HEK293 (cell line): ENCODE results near the gene TUT1.

Experiments
- BCL11A ChIP-seq: fragments of 450-650 bp; formaldehyde crosslinking; IDR thresholded peaks from 2 replicates; pipeline ENCODE4 v1.5.1; 2016; ENCODE audit warnings: low read depth, missing biosample characterization, missing genetic modification characterization
- GFI1B ChIP-seq: fragments of 450-650 bp; formaldehyde crosslinking; IDR thresholded peaks from 2 replicates; pipeline ENCODE4 v1.5.1; 2016; ENCODE audit warnings: missing biosample characterization, missing genetic modification characterization
- HOXC10 ChIP-seq: sonication (generic); formaldehyde crosslinking; IDR thresholded peaks from 2 replicates; pipeline ENCODE4 v1.8.1; 2023; ENCODE audit warnings: mild to moderate bottlenecking, missing genetic modification reagents
- KLF1 ChIP-seq: fragments of 450-650 bp; formaldehyde crosslinking; IDR thresholded peaks from 2 replicates; pipeline ENCODE4 v1.5.1; 2016; ENCODE audit warnings: missing biosample characterization, missing genetic modification characterization
- KLF7 ChIP-seq: fragments of 450-650 bp; formaldehyde crosslinking; IDR thresholded peaks from 2 replicates; pipeline ENCODE4 v1.5.1; 2016; ENCODE audit warnings: missing biosample characterization, missing genetic modification characterization, borderline replicate concordance
- REPIN1 ChIP-seq: fragments of 450-650 bp; formaldehyde crosslinking; IDR thresholded peaks from 2 replicates; pipeline ENCODE4 v1.5.1; 2017; ENCODE audit warnings: missing biosample characterization, missing genetic modification characterization, low read depth
- SCRT2 ChIP-seq: fragments of 450-650 bp; formaldehyde crosslinking; IDR thresholded peaks from 2 replicates; pipeline ENCODE4 v1.5.1; 2016; ENCODE audit warnings: missing biosample characterization, missing genetic modification characterization
- SP3 ChIP-seq: fragments of 450-650 bp; formaldehyde crosslinking; IDR thresholded peaks from 2 replicates; pipeline ENCODE4 v1.5.1; 2016; ENCODE audit warnings: missing biosample characterization, missing genetic modification characterization
- TCF7L2 ChIP-seq: IDR thresholded peaks from 2 replicates; pipeline ENCODE4 v1.6.1; 2011; ENCODE audit warnings: low read depth, mild to moderate bottlenecking, inconsistent platforms, low read length, moderate library complexity, borderline replicate concordance
- YY1 ChIP-seq: fragments of 450-650 bp; formaldehyde crosslinking; IDR thresholded peaks from 2 replicates; pipeline ENCODE4 v1.5.1; 2018; ENCODE audit warnings: missing biosample characterization, missing genetic modification characterization
- YY2 ChIP-seq: fragments of 450-650 bp; formaldehyde crosslinking; IDR thresholded peaks from 2 replicates; pipeline ENCODE4 v1.5.1; 2016; ENCODE audit warnings: missing biosample characterization, missing genetic modification characterization
- ZBTB1 ChIP-seq: fragments of 450-650 bp; formaldehyde crosslinking; IDR thresholded peaks from 2 replicates; pipeline ENCODE4 v1.5.1; 2016; ENCODE audit warnings: missing biosample characterization, missing genetic modification characterization
- ZBTB17 ChIP-seq: fragments of 450-650 bp; formaldehyde crosslinking; IDR thresholded peaks from 2 replicates; pipeline ENCODE4 v1.5.1; 2016; ENCODE audit warnings: missing biosample characterization, missing genetic modification characterization
- ZBTB48 ChIP-seq: fragments of 450-650 bp; formaldehyde crosslinking; IDR thresholded peaks from 2 replicates; pipeline ENCODE4 v1.5.1; 2016; ENCODE audit warnings: missing biosample characterization, missing genetic modification characterization
- ZBTB8A ChIP-seq: fragments of 450-650 bp; formaldehyde crosslinking; IDR thresholded peaks from 2 replicates; pipeline ENCODE4 v1.5.1; 2016; ENCODE audit warnings: missing biosample characterization, missing genetic modification characterization
- ZNF157 ChIP-seq: fragments of 450-650 bp; formaldehyde crosslinking; IDR thresholded peaks from 2 replicates; pipeline ENCODE4 v1.5.1; 2016; ENCODE audit warnings: missing biosample characterization, missing genetic modification characterization
- ZNF184 ChIP-seq: fragments of 450-650 bp; IDR thresholded peaks from 2 replicates; pipeline ENCODE4 v1.5.1; 2018; ENCODE audit warnings: missing biosample characterization, mild to moderate bottlenecking, missing genetic modification characterization
- ZNF223 ChIP-seq: fragments of 450-650 bp; formaldehyde crosslinking; IDR thresholded peaks from 2 replicates; pipeline ENCODE4 v1.5.1; 2016; ENCODE audit warnings: missing biosample characterization, missing genetic modification characterization
- ZNF24 ChIP-seq: fragments of 450-650 bp; formaldehyde crosslinking; IDR thresholded peaks from 2 replicates; pipeline ENCODE4 v1.5.1; 2016; ENCODE audit warnings: missing biosample characterization, missing genetic modification characterization
- ZNF302 ChIP-seq: fragments of 450-650 bp; formaldehyde crosslinking; IDR thresholded peaks from 2 replicates; pipeline ENCODE4 v1.5.1; 2016; ENCODE audit warnings: missing biosample characterization, missing genetic modification characterization, low read depth
- ZNF510 ChIP-seq: fragments of 450-650 bp; formaldehyde crosslinking; IDR thresholded peaks from 2 replicates; pipeline ENCODE4 v1.5.1; 2018; ENCODE audit warnings: mild to moderate bottlenecking, missing genetic modification characterization, missing biosample characterization; ENCODE audit not compliant: insufficient replicate concordance
- ZNF555 ChIP-seq: fragments of 450-650 bp; formaldehyde crosslinking; conservative IDR thresholded peaks from 2 replicates; pipeline ENCODE4 v1.5.1; 2017; ENCODE audit warnings: missing biosample characterization, mild to moderate bottlenecking, missing genetic modification characterization, inconsistent platforms
- ZNF558 ChIP-seq: fragments of 450-650 bp; formaldehyde crosslinking; IDR thresholded peaks from 2 replicates; pipeline ENCODE4 v1.5.1; 2016; ENCODE audit warnings: missing biosample characterization, missing genetic modification characterization
- ZNF792 ChIP-seq: fragments of 450-650 bp; formaldehyde crosslinking; IDR thresholded peaks from 2 replicates; pipeline ENCODE4 v1.5.1; 2016; ENCODE audit warnings: missing biosample characterization, missing genetic modification characterization
- ZNF830 ChIP-seq: fragments of 450-650 bp; IDR thresholded peaks from 2 replicates; pipeline ENCODE4 v1.5.0; 2018; ENCODE audit warnings: missing biosample characterization, missing genetic modification characterization, low read depth, mild to moderate bottlenecking, moderate library complexity
- TF ChIP-seq, protein P1 (sequence below): fragments of 450-650 bp; formaldehyde crosslinking; IDR thresholded peaks from 2 replicates; pipeline ENCODE4 v1.5.1; 2017; ENCODE audit warnings: missing biosample characterization, missing genetic modification characterization
- TF ChIP-seq, protein P2 (sequence below): fragments of 450-650 bp; formaldehyde crosslinking; IDR thresholded peaks from 2 replicates; pipeline ENCODE4 v1.5.1; 2017; ENCODE audit warnings: missing biosample characterization, missing genetic modification characterization
- TF ChIP-seq, protein P3 (sequence below): fragments of 450-650 bp; formaldehyde crosslinking; IDR thresholded peaks from 2 replicates; pipeline ENCODE4 v1.5.1; 2016; ENCODE audit warnings: missing biosample characterization, missing genetic modification characterization, low read depth
- TF ChIP-seq, protein P4 (sequence below): fragments of 450-650 bp; formaldehyde crosslinking; IDR thresholded peaks from 2 replicates; pipeline ENCODE4 v1.5.1; 2016; ENCODE audit warnings: missing biosample characterization, missing genetic modification characterization, borderline replicate concordance
- TF ChIP-seq, protein P5 (sequence below): fragments of 450-650 bp; IDR thresholded peaks from 2 replicates; pipeline ENCODE4 v1.5.1; 2018; ENCODE audit warnings: missing biosample characterization, missing genetic modification characterization

TUT1 gene

DNA sequence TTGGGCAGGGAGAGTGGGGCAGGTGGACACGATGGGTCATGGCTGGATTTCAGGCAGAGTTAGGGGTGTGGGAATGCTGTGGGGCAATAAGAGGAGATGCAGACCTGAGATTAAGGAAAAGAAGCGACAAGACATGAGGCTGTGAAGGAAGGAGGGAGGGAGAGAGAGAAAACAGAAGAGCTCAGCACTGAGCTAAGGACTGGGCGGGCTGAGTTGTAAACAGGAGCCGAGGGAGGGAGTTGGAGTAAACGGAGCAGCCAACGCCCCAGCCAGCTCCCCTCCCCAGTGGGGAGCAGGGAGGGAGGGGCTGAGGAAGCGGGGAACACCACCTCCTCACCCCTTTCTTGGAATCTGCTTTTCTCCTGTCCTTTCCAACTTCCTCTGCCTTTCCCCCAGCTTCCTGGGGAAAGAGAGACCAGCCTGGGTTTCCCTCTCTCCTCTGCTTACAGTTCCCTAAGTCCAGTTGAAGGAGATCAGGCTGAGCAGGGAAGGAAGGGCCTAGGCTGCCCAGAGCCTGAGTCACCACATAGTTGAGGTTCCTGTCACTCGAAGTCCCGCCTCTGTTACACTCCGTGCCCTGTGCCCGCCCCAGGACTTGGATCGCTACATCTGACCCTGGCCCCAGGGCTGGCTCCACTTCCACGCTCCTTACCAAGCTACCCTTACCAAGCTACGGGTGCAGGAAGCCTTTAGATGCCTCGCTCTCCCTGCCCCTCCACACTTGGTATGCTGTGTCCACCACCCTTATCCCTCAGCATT is 38.1 kb downstream of the TUT1 start (continued):
- TF ChIP-seq ZBTB8A (tag by site-specific recombination) (peak; percentile 70), ZNF555 (tag by site-specific recombination) (no peak), KLF1 (tag by site-specific recombination) (peak; percentile 78), ZNF830 (tag by site-specific recombination) (no peak), ZNF157 (tag by site-specific recombination) (no peak), ZNF558 (no peak), SCRT2 (tag by site-specific recombination) (0 out of 2 replicates have a peak, but pooled peaks have one; percentile 16), ZNF184 (tag by site-specific recombination) (no peak), TCF7L2 (no peak), YY1 (no peak), ZBTB1 (tag by site-specific recombination) (no peak), GFI1B (tag by site-specific recombination) (no peak), REPIN1 (tag by site-specific recombination) (no peak), BCL11A (tag by site-specific recombination) (no peak), ZNF302 (no peak), ZNF223 (tag by site-specific recombination) (no peak), ZNF510 (no peak), HOXC10 (no peak), SP3 (tag by site-specific recombination) (peak; percentile 62), YY2 (tag by site-specific recombination) (no peak), ZNF24 (tag by site-specific recombination) (no peak), ZBTB17 (peak; percentile 60), KLF7 (0 out of 2 replicates have a peak, but pooled peaks have one; percentile 32), ZNF792 (no peak), ZBTB48 (peak; percentile 66)
- TF ChIP-seq, protein P1, sequence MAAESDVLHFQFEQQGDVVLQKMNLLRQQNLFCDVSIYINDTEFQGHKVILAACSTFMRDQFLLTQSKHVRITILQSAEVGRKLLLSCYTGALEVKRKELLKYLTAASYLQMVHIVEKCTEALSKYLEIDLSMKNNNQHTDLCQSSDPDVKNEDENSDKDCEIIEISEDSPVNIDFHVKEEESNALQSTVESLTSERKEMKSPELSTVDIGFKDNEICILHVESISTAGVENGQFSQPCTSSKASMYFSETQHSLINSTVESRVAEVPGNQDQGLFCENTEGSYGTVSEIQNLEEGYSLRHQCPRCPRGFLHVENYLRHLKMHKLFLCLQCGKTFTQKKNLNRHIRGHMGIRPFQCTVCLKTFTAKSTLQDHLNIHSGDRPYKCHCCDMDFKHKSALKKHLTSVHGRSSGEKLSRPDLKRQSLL (tag by site-specific recombination), result no peak
- TF ChIP-seq, protein P2, sequence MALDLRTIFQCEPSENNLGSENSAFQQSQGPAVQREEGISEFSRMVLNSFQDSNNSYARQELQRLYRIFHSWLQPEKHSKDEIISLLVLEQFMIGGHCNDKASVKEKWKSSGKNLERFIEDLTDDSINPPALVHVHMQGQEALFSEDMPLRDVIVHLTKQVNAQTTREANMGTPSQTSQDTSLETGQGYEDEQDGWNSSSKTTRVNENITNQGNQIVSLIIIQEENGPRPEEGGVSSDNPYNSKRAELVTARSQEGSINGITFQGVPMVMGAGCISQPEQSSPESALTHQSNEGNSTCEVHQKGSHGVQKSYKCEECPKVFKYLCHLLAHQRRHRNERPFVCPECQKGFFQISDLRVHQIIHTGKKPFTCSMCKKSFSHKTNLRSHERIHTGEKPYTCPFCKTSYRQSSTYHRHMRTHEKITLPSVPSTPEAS (tag by site-specific recombination), result no peak
- TF ChIP-seq, protein P3, sequence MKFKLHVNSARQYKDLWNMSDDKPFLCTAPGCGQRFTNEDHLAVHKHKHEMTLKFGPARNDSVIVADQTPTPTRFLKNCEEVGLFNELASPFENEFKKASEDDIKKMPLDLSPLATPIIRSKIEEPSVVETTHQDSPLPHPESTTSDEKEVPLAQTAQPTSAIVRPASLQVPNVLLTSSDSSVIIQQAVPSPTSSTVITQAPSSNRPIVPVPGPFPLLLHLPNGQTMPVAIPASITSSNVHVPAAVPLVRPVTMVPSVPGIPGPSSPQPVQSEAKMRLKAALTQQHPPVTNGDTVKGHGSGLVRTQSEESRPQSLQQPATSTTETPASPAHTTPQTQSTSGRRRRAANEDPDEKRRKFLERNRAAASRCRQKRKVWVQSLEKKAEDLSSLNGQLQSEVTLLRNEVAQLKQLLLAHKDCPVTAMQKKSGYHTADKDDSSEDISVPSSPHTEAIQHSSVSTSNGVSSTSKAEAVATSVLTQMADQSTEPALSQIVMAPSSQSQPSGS (tag by site-specific recombination), result no peak
- TF ChIP-seq, protein P4, sequence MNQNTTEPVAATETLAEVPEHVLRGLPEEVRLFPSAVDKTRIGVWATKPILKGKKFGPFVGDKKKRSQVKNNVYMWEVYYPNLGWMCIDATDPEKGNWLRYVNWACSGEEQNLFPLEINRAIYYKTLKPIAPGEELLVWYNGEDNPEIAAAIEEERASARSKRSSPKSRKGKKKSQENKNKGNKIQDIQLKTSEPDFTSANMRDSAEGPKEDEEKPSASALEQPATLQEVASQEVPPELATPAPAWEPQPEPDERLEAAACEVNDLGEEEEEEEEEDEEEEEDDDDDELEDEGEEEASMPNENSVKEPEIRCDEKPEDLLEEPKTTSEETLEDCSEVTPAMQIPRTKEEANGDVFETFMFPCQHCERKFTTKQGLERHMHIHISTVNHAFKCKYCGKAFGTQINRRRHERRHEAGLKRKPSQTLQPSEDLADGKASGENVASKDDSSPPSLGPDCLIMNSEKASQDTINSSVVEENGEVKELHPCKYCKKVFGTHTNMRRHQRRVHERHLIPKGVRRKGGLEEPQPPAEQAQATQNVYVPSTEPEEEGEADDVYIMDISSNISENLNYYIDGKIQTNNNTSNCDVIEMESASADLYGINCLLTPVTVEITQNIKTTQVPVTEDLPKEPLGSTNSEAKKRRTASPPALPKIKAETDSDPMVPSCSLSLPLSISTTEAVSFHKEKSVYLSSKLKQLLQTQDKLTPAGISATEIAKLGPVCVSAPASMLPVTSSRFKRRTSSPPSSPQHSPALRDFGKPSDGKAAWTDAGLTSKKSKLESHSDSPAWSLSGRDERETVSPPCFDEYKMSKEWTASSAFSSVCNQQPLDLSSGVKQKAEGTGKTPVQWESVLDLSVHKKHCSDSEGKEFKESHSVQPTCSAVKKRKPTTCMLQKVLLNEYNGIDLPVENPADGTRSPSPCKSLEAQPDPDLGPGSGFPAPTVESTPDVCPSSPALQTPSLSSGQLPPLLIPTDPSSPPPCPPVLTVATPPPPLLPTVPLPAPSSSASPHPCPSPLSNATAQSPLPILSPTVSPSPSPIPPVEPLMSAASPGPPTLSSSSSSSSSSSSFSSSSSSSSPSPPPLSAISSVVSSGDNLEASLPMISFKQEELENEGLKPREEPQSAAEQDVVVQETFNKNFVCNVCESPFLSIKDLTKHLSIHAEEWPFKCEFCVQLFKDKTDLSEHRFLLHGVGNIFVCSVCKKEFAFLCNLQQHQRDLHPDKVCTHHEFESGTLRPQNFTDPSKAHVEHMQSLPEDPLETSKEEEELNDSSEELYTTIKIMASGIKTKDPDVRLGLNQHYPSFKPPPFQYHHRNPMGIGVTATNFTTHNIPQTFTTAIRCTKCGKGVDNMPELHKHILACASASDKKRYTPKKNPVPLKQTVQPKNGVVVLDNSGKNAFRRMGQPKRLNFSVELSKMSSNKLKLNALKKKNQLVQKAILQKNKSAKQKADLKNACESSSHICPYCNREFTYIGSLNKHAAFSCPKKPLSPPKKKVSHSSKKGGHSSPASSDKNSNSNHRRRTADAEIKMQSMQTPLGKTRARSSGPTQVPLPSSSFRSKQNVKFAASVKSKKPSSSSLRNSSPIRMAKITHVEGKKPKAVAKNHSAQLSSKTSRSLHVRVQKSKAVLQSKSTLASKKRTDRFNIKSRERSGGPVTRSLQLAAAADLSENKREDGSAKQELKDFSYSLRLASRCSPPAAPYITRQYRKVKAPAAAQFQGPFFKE (tag by site-specific recombination), result no peak
- TF ChIP-seq, protein P5, sequence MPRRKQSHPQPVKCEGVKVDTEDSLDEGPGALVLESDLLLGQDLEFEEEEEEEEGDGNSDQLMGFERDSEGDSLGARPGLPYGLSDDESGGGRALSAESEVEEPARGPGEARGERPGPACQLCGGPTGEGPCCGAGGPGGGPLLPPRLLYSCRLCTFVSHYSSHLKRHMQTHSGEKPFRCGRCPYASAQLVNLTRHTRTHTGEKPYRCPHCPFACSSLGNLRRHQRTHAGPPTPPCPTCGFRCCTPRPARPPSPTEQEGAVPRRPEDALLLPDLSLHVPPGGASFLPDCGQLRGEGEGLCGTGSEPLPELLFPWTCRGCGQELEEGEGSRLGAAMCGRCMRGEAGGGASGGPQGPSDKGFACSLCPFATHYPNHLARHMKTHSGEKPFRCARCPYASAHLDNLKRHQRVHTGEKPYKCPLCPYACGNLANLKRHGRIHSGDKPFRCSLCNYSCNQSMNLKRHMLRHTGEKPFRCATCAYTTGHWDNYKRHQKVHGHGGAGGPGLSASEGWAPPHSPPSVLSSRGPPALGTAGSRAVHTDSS (tag by site-specific recombination), result no peak
